ENCODE data around the gene GPR180.

GPR180 gene

GRCh38 chr13:94656176-94656575 lies 54.5 kb downstream of the GPR180 start:
- no peak for DNase-seq (ENCODE audit: low read depth)

- DNase-seq (ENCODE audit: low read depth): no peak
Measured at GRCh38 chr13:94656766-94657165, 55.1 kb downstream of the GPR180 start.

- DNase-seq (ENCODE audit: low read depth): no peak
Measured at GRCh38 chr13:94657167-94657566, 55.5 kb downstream of the GPR180 start.

GRCh38 chr13:94658926-94659597 lies 57.4 kb downstream of the GPR180 start:
- no peak for DNase-seq (ENCODE audit: low read depth)

- DNase-seq (ENCODE audit: low read depth): no peak
Measured at GRCh38 chr13:94659598-94659946, 57.9 kb downstream of the GPR180 start.

- no peak for DNase-seq (ENCODE audit: low read depth)
Measured at GRCh38 chr13:94660695-94661326, 59.2 kb downstream of the GPR180 start.

- no peak for DNase-seq (ENCODE audit: low read depth)
Measured at GRCh38 chr13:94661406-94661805, 59.7 kb downstream of the GPR180 start.

- no peak for DNase-seq (ENCODE audit: low read depth)
Measured at GRCh38 chr13:94662274-94662945, 60.8 kb downstream of the GPR180 start.

- DNase-seq (ENCODE audit: low read depth): no peak
Measured at GRCh38 chr13:94664889-94665288, 63.2 kb downstream of the GPR180 start.

GRCh38 chr13:94666065-94666464 lies 64.4 kb downstream of the GPR180 start:
- no peak for DNase-seq (ENCODE audit: low read depth)

GRCh38 chr13:94667190-94667589 lies 65.5 kb downstream of the GPR180 start:
- DNase-seq (ENCODE audit: low read depth): no peak

GRCh38 chr13:94672400-94672799 lies 70.7 kb downstream of the GPR180 start:
- no peak for DNase-seq (ENCODE audit: low read depth)

GRCh38 chr13:94673851-94674250 lies 72.2 kb downstream of the GPR180 start:
- DNase-seq (ENCODE audit: low read depth): no peak

GRCh38 chr13:94674609-94675348 lies 73.1 kb downstream of the GPR180 start:
- peak; percentile 20 for DNase-seq (ENCODE audit: low read depth)

GRCh38 chr13:94677799-94678198 lies 76.1 kb downstream of the GPR180 start:
- DNase-seq (ENCODE audit: low read depth): no peak

- no peak for DNase-seq (ENCODE audit: low read depth)
Measured at GRCh38 chr13:94678845-94679244, 77.2 kb downstream of the GPR180 start.

GRCh38 chr13:94679614-94680013 lies 78.0 kb downstream of the GPR180 start:
- DNase-seq (ENCODE audit: low read depth): no peak

GRCh38 chr13:94682229-94682628 lies 80.6 kb downstream of the GPR180 start:
- no peak for DNase-seq (ENCODE audit: low read depth)

- DNase-seq (ENCODE audit: low read depth): no peak
Measured at GRCh38 chr13:94683409-94683808, 81.8 kb downstream of the GPR180 start.
